ENCODE data around the gene HOXD1. TPM values are rescaled to one million over a fixed set of nuclear protein-coding genes. Genes with fewer than 3 reads are reported as not detected.

The HOXD1 gene
- total RNA-seq, 6 experiments from 2014 or later = not detected

- Mint-ChIP-seq H3K4me1 (ENCODE audit: low read depth) (no peaks in the 10 kb centered on the region), H3K4me3 (no peak overlapping the region), H3K9me3 (0 out of 2 replicates have a peak, but pooled peaks cover 3% of the 10 kb centered on the region), H3K27me3 (ENCODE audit: insufficient read depth) (peaks cover 62% of the 10 kb centered on the region), H3K36me3 (ENCODE audit: low read depth) (peaks cover 2% of the 10 kb centered on the region; the same call in 1 of the 2 replicates), H3K27ac (no peak overlapping the region)
- no peak for TF ChIP-seq CTCF (IDR thresholded peaks at IDR 0.05)
- no peak for DNase-seq
These were observed 10.9 kb upstream of the HOXD1 start for GRCh38 chr2:176177580-176178037.

- DNase-seq = no peak
- TF ChIP-seq CTCF (IDR thresholded peaks at IDR 0.05) = no peak
- no peak overlapping the region for H3K4me3 Mint-ChIP-seq
- H3K9me3 Mint-ChIP-seq = 0 out of 2 replicates have a peak, but pooled peaks cover 3% of the 10 kb centered on the region
- H3K27me3 Mint-ChIP-seq (ENCODE audit: insufficient read depth) = peaks cover 60% of the 10 kb centered on the region
- H3K4me1 Mint-ChIP-seq (ENCODE audit: low read depth) = no peaks in the 10 kb centered on the region
- H3K36me3 Mint-ChIP-seq (ENCODE audit: low read depth) = no peaks in the 10 kb centered on the region
- H3K27ac Mint-ChIP-seq = no peak overlapping the region
These were observed 10.3 kb upstream of the HOXD1 start for GRCh38 chr2:176178038-176178756.

- Mint-ChIP-seq H3K4me3 (no peak overlapping the region), H3K36me3 (ENCODE audit: low read depth) (no peaks in the 10 kb centered on the region)
These were observed 9.6 kb upstream of the HOXD1 start for GRCh38 chr2:176178757-176179295.

GRCh38 chr2:176181551-176181950 is 6.9 kb upstream of the HOXD1 start:
- no peak for TF ChIP-seq CTCF (IDR thresholded peaks at IDR 0.05)
- H3K4me3 Mint-ChIP-seq = no peak overlapping the region
- H3K27me3 Mint-ChIP-seq (ENCODE audit: insufficient read depth) = peaks cover 45% of the 10 kb centered on the region
- peaks cover 4% of the 10 kb centered on the region; the same call in 1 of the 2 replicates for H3K36me3 Mint-ChIP-seq (ENCODE audit: low read depth)
- H3K27ac Mint-ChIP-seq = no peak overlapping the region
- no peak for DNase-seq
- H3K9me3 Mint-ChIP-seq = 0 out of 2 replicates have a peak, but pooled peaks cover 3% of the 10 kb centered on the region
- H3K4me1 Mint-ChIP-seq (ENCODE audit: low read depth) = no peaks in the 10 kb centered on the region

More at GRCh38 chr2:176178757-176179295, 9.6 kb upstream of the HOXD1 start:
- TF ChIP-seq CTCF (IDR thresholded peaks at IDR 0.05) = no peak
- DNase-seq = no peak
- 0 out of 2 replicates have a peak, but pooled peaks cover 3% of the 10 kb centered on the region for H3K9me3 Mint-ChIP-seq
- no peak overlapping the region for H3K27ac Mint-ChIP-seq
- H3K4me1 Mint-ChIP-seq (ENCODE audit: low read depth) = no peaks in the 10 kb centered on the region
- peaks cover 59% of the 10 kb centered on the region for H3K27me3 Mint-ChIP-seq (ENCODE audit: insufficient read depth)

- H3K4me3 Mint-ChIP-seq = no peak overlapping the region
- peaks cover 4% of the 10 kb centered on the region for H3K36me3 Mint-ChIP-seq (ENCODE audit: low read depth)
- no peak for DNase-seq
- TF ChIP-seq CTCF (IDR thresholded peaks at IDR 0.05) = no peak
- H3K27ac Mint-ChIP-seq = no peak overlapping the region
- peaks cover 47% of the 10 kb centered on the region for H3K27me3 Mint-ChIP-seq (ENCODE audit: insufficient read depth)
- H3K4me1 Mint-ChIP-seq (ENCODE audit: low read depth) = peaks cover 5% of the 10 kb centered on the region
- no peaks in the 10 kb centered on the region for H3K9me3 Mint-ChIP-seq
These were observed 5.8 kb upstream of the HOXD1 start for GRCh38 chr2:176182671-176183070.
